Progenitor cell of endocrine pancreas (in vitro differentiated cells): Measurements from ENCODE around the gene PROCA1. TPM values are rescaled to one million over a fixed set of nuclear protein-coding genes. Genes with fewer than 3 reads are reported as not detected.

ENCODE experiments used
- DNase-seq: peaks from one replicate; pipeline ENCODE4 v3.0.0; 2021; ENCODE audit warnings: low spot score; ENCODE audit not compliant: unreplicated experiment
- H3K27ac Mint-ChIP-seq: 2 replicates; pipeline ENCODE4 v1.8.0; 2021; ENCODE audit warnings: mild to moderate bottlenecking, moderate library complexity, mixed read lengths
- H3K27me3 Mint-ChIP-seq: 2 replicates; pipeline ENCODE4 v1.8.0; 2021; ENCODE audit warnings: mixed read lengths
- H3K36me3 Mint-ChIP-seq: 2 replicates; pipeline ENCODE4 v1.8.0; 2022; ENCODE audit warnings: mixed read lengths; ENCODE audit not compliant: insufficient read depth
- H3K4me1 Mint-ChIP-seq: 2 replicates; pipeline ENCODE4 v1.8.0; 2021; ENCODE audit warnings: low read depth, mixed read lengths
- H3K4me3 Mint-ChIP-seq: 2 replicates; pipeline ENCODE4 v1.8.0; 2021; ENCODE audit warnings: low read depth, mild to moderate bottlenecking, moderate library complexity, mixed read lengths
- H3K9me3 Mint-ChIP-seq: 2 replicates; pipeline ENCODE4 v1.8.0; 2021; ENCODE audit warnings: low read depth, mixed read lengths
- total RNA-seq: library from RNA; stranded (reverse); gene quantifications from 2 replicates; pipeline ENCODE4 v1.2.1, GENCODE V29; 2021
- TF ChIP-seq, protein P1 (sequence below): fragments of 200-600 bp; sonication (generic); IDR thresholded peaks from one replicate; pipeline ENCODE4 v1.5.0; 2021; ENCODE audit warnings: antibody characterized with exemption, mild to moderate bottlenecking; ENCODE audit not compliant: unreplicated experiment

Gene PROCA1
- total RNA-seq, 1 donor from 2014 or later = 16.3 TPM

DNA sequence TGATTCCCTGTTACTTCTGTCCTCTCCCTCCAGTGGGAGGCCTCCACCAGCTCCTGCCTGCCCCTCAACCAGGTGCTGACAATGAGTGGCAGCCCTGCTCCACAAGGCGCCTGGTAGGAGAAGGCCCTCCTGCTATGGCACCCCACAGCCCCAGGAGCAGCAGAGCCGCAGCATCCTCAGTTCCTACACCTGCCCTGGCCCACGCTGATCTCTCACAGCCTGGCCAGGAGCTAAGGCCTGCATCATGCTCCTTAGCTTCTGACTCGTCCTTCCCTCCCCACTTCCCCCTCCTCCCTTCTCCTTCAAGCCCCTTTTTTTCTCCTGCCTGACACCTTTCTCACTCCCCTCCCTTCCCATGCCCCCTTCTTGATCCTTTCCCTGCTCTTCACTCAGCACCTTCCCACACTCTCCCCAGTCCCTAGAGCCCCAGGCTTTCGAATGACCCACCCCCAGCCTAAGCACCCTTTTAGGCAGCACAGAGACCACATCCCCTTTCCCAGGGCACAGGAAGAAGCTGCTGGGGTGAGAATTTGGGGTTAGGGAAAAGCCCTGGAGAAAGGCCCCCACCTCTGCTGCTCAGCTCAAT, 6.5 kb downstream of the PROCA1 start:
- Mint-ChIP-seq H3K4me1 (peaks cover 1% of the 10 kb centered on the region), H3K4me3 (no peak overlapping the region), H3K27me3 (no peaks in the 10 kb centered on the region), H3K36me3 (peaks cover 19% of the 10 kb centered on the region), H3K27ac (no peak overlapping the region), H3K9me3 (no peaks in the 10 kb centered on the region)
- DNase-seq = no peak
- TF ChIP-seq, protein P1, sequence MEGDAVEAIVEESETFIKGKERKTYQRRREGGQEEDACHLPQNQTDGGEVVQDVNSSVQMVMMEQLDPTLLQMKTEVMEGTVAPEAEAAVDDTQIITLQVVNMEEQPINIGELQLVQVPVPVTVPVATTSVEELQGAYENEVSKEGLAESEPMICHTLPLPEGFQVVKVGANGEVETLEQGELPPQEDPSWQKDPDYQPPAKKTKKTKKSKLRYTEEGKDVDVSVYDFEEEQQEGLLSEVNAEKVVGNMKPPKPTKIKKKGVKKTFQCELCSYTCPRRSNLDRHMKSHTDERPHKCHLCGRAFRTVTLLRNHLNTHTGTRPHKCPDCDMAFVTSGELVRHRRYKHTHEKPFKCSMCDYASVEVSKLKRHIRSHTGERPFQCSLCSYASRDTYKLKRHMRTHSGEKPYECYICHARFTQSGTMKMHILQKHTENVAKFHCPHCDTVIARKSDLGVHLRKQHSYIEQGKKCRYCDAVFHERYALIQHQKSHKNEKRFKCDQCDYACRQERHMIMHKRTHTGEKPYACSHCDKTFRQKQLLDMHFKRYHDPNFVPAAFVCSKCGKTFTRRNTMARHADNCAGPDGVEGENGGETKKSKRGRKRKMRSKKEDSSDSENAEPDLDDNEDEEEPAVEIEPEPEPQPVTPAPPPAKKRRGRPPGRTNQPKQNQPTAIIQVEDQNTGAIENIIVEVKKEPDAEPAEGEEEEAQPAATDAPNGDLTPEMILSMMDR = no peak

DNA sequence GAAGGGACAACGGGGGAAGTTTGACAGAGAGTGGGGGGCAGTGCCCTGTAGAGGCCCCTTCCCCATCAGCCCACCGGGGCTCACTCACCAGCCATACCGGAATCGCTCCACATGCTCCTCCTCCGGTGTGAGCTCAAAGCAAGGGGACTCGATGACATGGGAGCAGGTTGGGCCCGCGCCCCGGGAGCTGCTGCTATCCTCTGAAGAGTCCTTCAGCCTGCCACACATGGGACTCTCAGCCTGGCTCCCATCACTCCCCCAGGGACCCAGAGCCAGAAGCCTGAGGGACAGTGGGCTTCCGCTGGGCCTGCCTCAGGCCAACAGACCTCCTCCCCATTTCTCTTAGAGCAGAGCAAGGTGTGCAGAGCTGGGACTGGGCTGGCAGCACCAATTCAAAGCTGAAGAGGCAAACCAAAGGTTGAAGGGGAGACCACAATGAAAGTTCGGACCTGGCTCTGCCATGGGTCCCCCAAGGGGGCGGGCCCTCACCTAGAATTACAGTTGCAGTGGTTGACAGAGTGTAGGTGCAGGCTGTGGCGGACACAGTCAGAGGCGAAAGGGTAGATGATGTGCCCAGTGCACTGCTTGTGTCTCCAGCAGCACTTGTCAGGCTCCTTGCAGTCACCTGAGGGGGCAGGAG, 7.3 kb downstream of the PROCA1 start:
- Mint-ChIP-seq H3K27ac (peak overlapping the region; percentile 3), H3K9me3 (no peaks in the 10 kb centered on the region), H3K4me1 (peaks cover 1% of the 10 kb centered on the region), H3K27me3 (no peaks in the 10 kb centered on the region), H3K4me3 (no peak overlapping the region), H3K36me3 (peaks cover 20% of the 10 kb centered on the region)
- TF ChIP-seq, protein P1 = no peak
- no peak for DNase-seq

DNA sequence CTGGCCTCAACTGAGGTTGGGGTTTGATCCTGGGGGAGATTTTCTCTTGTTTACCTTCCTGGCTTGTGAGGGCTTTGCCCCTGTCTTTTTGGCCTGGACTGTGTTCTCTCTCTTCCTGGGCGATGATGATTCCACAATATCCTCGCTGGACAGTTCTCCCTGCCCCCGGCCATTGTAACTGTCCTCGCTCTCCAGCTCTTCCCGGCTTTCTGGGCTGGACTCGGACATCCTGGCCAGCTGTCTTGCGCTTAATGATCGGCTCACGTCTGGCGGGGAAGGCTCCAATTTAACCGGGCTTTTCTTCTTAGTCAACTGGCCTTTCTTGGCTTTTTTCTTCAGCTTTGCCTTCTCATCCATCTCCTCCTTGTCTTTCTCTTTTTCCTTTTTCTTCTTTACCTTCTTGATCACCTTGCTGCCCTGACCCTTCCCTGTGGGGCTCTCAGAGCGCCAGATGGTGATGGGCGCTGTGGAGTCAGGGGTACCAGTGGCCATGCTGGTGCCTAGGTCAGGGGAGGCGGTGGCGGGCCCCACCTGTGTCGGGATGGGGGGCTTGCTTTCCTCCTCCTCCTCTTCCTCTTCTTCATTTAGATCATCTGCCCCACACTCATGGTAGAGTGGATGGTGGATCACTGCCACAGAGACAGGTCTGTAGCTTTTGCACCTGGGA, 8.0 kb downstream of the PROCA1 start:
- H3K36me3 Mint-ChIP-seq = peaks cover 20% of the 10 kb centered on the region
- peaks cover 7% of the 10 kb centered on the region for H3K4me1 Mint-ChIP-seq
- no peak for DNase-seq
- no peaks in the 10 kb centered on the region for H3K27me3 Mint-ChIP-seq
- H3K9me3 Mint-ChIP-seq = no peaks in the 10 kb centered on the region
- H3K27ac Mint-ChIP-seq = peak overlapping the region; percentile 73
- no peak overlapping the region for H3K4me3 Mint-ChIP-seq
- TF ChIP-seq, protein P1 = no peak

DNA sequence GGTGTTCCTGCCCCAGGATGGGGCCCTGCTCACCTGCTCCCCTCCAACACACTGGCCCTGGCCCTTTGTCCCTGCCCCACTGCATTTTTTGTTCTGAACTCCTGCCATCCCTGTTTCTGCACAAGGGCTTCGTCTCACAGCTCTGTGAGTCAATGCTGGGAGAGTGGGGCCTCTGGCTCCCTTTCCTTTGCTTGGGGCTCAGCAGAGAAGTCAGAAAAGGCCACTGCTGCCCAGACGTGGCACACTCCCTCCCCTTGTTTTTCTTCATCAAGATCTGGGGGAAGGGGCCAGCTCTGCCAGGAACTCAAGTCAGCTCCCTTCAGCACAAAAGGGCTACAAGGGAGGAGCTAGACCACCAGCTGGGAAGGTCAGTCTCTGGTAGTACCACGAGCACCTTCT, 8.9 kb downstream of the PROCA1 start:
- no peaks in the 10 kb centered on the region for H3K27me3 Mint-ChIP-seq
- H3K4me3 Mint-ChIP-seq = no peak overlapping the region
- no peak overlapping the region for H3K27ac Mint-ChIP-seq
- H3K9me3 Mint-ChIP-seq = no peaks in the 10 kb centered on the region
- DNase-seq = no peak
- peaks cover 20% of the 10 kb centered on the region for H3K36me3 Mint-ChIP-seq
- TF ChIP-seq, protein P1 = no peak
- H3K4me1 Mint-ChIP-seq = peaks cover 16% of the 10 kb centered on the region

DNA sequence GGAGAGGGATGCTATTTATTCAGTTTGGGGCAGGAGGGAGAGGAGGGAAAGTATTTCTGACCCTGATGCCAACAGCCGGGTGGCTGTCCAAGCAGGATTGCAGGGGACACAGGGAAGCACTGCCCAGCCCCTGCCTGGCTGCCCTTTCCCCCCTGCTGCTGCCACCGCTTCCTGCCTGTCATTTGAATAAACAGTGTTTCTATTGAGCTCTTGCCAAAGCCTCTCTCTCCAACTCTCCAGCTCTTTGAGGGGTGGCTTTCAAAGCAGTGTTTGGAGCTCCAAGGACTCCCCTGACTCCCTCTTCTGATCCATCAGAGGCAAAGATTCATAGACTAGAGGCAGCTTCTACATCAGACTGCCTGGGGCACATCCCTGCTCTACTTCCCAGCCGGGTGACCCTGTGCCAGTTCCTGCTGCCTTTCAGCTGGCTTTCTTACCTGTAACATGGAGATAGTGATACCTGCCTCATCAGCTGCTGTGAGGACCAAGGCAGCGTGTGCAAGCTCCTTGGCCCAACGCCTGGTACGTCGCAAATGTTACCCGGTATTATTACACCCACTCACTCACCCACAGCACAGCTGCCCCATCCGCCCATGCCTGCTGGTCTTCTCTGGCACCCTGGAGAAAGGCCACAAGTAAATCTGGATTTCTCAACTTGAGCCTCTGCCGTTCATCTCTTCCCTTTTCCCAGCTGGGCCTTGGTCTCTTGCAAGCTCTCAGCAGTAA, 9.5 kb downstream of the PROCA1 start:
- TF ChIP-seq, protein P1 = no peak
- no peak for DNase-seq
- Mint-ChIP-seq H3K27ac (peak overlapping the region; percentile 14), H3K27me3 (no peaks in the 10 kb centered on the region), H3K9me3 (no peaks in the 10 kb centered on the region), H3K4me3 (no peak overlapping the region), H3K4me1 (peaks cover 20% of the 10 kb centered on the region), H3K36me3 (peaks cover 20% of the 10 kb centered on the region)
